Adrenal gland (tissue), 12 donors: ENCODE measurements around the gene TBC1D1. TPM values are rescaled to one million over a fixed set of nuclear protein-coding genes. Genes with fewer than 3 reads are reported as not detected.

Experiments used
- DNase-seq, 7 donors: peaks; one replicate each; pipeline ENCODE4 v3.0.0-alpha.2; 2019 to 2020
- H3K27ac ChIP-seq, 5 donors: fragments of 200-600 bp; sonication (generic) in 4 of 5; 1 replicate in 3 of 5; 2 replicates in 2 of 5; pipeline versions ENCODE4 v1.5.1 to v1.8.0; 2016 to 2020; ENCODE audit warnings: mild to moderate bottlenecking in 1 of 5
- H3K27me3 ChIP-seq: fragments of 200-600 bp; 2 replicates; pipeline ENCODE4 v1.8.0; 2021
- H3K36me3 ChIP-seq, 2 donors: fragments of 200-600 bp; replicated peaks in 1 of 2; 1 replicate in 1 of 2; 2 replicates in 1 of 2; pipeline versions ENCODE4 v1.5.1 to v1.8.0; 2018 to 2022
- H3K4me1 ChIP-seq, 2 donors: fragments of 200-600 bp; replicated peaks in 1 of 2; 1 replicate in 1 of 2; 2 replicates in 1 of 2; pipeline versions ENCODE4 v1.5.1 to v1.8.0; 2018 to 2021
- H3K4me3 ChIP-seq, 4 donors: fragments of 200-600 bp; sonication (generic) in 3 of 4; one replicate each; pipeline ENCODE4 v1.5.1; 2016 to 2018
- H3K9me3 ChIP-seq, 3 donors: fragments of 200-600 bp; sonication (generic) in 1 of 3; replicated peaks in 1 of 3; 1 replicate in 2 of 3; 2 replicates in 1 of 3; pipeline versions ENCODE4 v1.5.1 to v1.8.0; 2016 to 2021
- POLR2A ChIP-seq, 2 donors: fragments of 450-650 bp; IDR thresholded peaks; one replicate each; pipeline ENCODE4 v1.6.1; 2017; ENCODE audit warnings: antibody characterized with exemption in 2 of 2, mild to moderate bottlenecking in 2 of 2, moderate library complexity in 1 of 2
- WGBS, 4 donors: extraction: QIAGEN DNeasy Blood & Tissue Kit in 2 of 4; methylation state at CpG; one replicate each; pipeline versions ENCODE4 v1.1.5 to v1.1.7; 2013 to 2017; 5-methylcytosine and 5-hydroxymethylcytosine counted together
- intact Hi-C, 2 donors: fragments of 100-400 bp; cut with DNase I; formaldehyde crosslinking; loops; one replicate each; pipeline versions ENCODE4 v1.14.1 to v1.15.0; 2022 to 2023
- polyA plus RNA-seq, 3 donors: library from polyadenylated mRNA; stranded (reverse); fragments of 200-250 nt in 2 of 3; fragments of 350-450 nt in 1 of 3; fragmentation: Illumina TruSeq in 1 of 3; extraction: RNeasy Lipid Tissue Mini Kit (QIAGEN cat#74804) in 1 of 3; gene quantifications; one replicate each; pipeline ENCODE4 v1.2.3, GENCODE V29; 2013 to 2014
- total RNA-seq, 9 donors: library from RNA; depleted of rRNA in 4 of 9; stranded (reverse); fragments of >200 nt in 4 of 9; fragments of 120-200 nt in 1 of 9; fragmentation: NEBNext Ultra II Directional in 1 of 9; extraction: Animal tissue kit (Norgen Biotek cat#: 25700) in 1 of 9; gene quantifications; one replicate each; pipeline versions ENCODE4 v1.1.0 to v1.2.4, GENCODE V29; 2013 to 2023
- TF ChIP-seq, protein P1 (sequence below), 6 experiments: fragments of 450-650 bp in 4 of 6; fragments of 200-600 bp in 2 of 6; sonication (generic) in 1 of 6; IDR thresholded peaks; 1 replicate in 5 of 6; 2 replicates in 1 of 6; pipeline versions ENCODE4 v1.5.1 to v1.8.0; 2016 to 2021; ENCODE audit warnings: antibody characterized with exemption in 6 of 6, mild to moderate bottlenecking in 2 of 6, moderate library complexity in 1 of 6
- donor health status: healthy with polysubstance abuse.
- donor health status: Bipolar disorder and iron deficiency.
- donor health status: DM: yes; HTN: yes; CAD: no.
- donor health status: DM: no; HTN: no; CAD: no.
- donor health status: DM: no; HTN: no; CAD: no.
- donor health status: DM: yes; HTN: yes; CAD: no.

Gene TBC1D1
- total and polyA plus RNA-seq, 12 donors, result 16.3 to 77.3 (median 25.7) TPM

DNA sequence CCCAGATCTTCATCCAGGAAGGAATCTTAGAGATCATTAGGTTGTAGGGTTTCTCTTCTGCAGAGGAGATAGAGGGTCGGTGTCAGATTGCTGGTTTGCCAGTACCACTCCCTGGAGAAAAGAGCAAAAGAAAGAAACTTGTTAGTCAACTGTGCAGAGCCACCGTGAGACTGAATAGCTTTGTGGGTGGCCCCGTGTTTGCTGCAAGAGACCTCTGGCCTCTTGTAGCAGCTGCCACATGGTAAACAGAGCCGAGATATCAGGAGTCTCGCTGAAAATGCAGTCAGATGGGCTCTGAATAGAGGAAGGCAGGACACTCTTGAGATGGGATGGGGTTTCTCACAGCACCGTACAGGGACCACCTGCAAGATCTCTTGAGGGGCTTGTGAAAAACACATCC, 219.0 kb downstream of the TBC1D1 start:
- H3K36me3 ChIP-seq, result no peaks in the 10 kb centered on the region
- intact Hi-C loops, result no loop called here
- H3K27me3 ChIP-seq, result no peaks in the 10 kb centered on the region
- no peak overlapping the region for H3K4me3 ChIP-seq
- TF ChIP-seq, protein P1, sequence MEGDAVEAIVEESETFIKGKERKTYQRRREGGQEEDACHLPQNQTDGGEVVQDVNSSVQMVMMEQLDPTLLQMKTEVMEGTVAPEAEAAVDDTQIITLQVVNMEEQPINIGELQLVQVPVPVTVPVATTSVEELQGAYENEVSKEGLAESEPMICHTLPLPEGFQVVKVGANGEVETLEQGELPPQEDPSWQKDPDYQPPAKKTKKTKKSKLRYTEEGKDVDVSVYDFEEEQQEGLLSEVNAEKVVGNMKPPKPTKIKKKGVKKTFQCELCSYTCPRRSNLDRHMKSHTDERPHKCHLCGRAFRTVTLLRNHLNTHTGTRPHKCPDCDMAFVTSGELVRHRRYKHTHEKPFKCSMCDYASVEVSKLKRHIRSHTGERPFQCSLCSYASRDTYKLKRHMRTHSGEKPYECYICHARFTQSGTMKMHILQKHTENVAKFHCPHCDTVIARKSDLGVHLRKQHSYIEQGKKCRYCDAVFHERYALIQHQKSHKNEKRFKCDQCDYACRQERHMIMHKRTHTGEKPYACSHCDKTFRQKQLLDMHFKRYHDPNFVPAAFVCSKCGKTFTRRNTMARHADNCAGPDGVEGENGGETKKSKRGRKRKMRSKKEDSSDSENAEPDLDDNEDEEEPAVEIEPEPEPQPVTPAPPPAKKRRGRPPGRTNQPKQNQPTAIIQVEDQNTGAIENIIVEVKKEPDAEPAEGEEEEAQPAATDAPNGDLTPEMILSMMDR (IDR thresholded peaks at IDR 0.05), result no peak
- no peak for TF ChIP-seq POLR2A (IDR thresholded peaks at IDR 0.05)
- no peak for DNase-seq
- no peaks in the 10 kb centered on the region for H3K9me3 ChIP-seq
- peaks cover 0 to 11% of the 10 kb centered on the region in 2 donors for H3K4me1 ChIP-seq
- 59 to 76% (median 74%) methylated on average over 6 of the region's 6 CpGs for WGBS, 4 donors
- H3K27ac ChIP-seq, result no peak overlapping the region

DNA sequence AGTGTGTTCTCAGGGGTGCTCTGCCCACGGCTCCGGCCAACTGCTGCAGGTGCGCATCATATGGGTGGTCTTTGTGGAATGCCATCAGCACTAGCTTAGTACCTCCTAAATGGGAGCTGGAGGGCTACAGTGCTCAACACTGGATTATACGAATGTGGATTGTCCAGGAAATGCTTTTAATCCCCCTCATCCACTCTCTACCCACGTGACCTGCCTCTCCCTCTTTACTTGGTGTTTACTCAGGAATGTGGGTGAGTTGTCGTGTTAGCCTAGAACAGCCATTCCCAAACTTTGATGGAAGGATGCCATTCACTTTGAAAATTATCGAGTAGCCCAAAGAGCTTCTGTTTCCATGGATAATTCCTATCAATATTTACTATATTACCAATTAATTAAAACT, 220.1 kb downstream of the TBC1D1 start:
- H3K4me1 ChIP-seq, result peaks cover 0 to 11% of the 10 kb centered on the region in 2 donors
- WGBS, 4 donors, result 94 to 97% (median 96%) methylated on average over 7 of the region's 7 CpGs
- no peak for DNase-seq

DNA sequence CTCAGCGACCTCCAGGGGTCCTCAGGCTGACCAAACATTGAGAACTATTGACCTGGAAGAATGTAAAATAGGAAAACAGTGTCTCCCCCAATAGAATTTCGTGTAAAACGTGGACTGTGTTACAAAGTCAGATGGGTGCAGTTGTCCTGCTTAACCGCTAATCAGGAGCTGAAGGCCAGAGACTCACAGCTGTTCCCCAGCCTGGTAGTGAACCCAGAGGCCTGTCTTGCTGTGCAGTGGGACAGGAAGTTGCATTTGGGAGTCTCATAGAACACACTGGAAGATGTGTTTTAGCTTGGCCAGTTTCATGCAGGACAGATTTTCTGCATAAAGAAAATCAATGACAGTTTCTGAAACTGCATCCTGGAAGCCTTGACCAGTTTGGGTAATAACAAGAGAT, 220.8 kb downstream of the TBC1D1 start:
- H3K4me1 ChIP-seq, result peaks cover 0 to 11% of the 10 kb centered on the region in 2 donors
- no peak for DNase-seq
- intact Hi-C loops, result no loop called here
- no peaks in the 10 kb centered on the region for H3K27me3 ChIP-seq
- no peak overlapping the region for H3K27ac ChIP-seq
- H3K36me3 ChIP-seq, result no peaks in the 10 kb centered on the region
- no peaks in the 10 kb centered on the region for H3K9me3 ChIP-seq
- H3K4me3 ChIP-seq, result no peak overlapping the region
- WGBS, 4 donors, result 68 to 81% (median 74%) methylated on average over 4 of the region's 4 CpGs
- TF ChIP-seq, protein P1 (IDR thresholded peaks at IDR 0.05), result no peak
- no peak for TF ChIP-seq POLR2A (IDR thresholded peaks at IDR 0.05)

More for the DNA sequence above, 220.1 kb downstream of the TBC1D1 start:
- Histone ChIP-seq H3K27me3 (no peaks in the 10 kb centered on the region), H3K27ac (no peak overlapping the region), H3K4me3 (no peak overlapping the region), H3K9me3 (no peaks in the 10 kb centered on the region), H3K36me3 (no peaks in the 10 kb centered on the region)
- intact Hi-C loops, result no loop called here
- no peak for TF ChIP-seq POLR2A (IDR thresholded peaks at IDR 0.05)
- TF ChIP-seq, protein P1 (IDR thresholded peaks at IDR 0.05), result no peak

DNA sequence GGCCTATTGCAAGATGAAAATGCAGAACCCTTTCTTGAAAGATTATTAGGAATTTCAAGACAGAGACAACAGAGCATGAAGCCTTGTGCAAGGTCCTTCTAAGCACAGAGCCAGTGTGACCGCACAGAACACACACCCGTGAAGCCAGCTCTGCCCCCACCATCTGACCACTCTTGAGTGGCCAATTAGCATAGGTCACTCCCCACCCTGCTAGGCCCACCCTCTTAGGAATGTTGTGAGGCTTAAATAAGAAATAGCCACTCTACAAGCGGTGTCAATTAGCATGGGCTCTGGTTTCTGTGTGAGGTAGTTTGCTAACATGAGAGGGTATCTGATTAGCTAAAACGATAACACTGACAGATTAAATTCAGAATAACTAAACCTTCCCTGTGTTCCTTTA, 222.2 kb downstream of the TBC1D1 start:
- Histone ChIP-seq H3K9me3 (no peaks in the 10 kb centered on the region), H3K27me3 (no peaks in the 10 kb centered on the region), H3K4me3 (no peak overlapping the region), H3K27ac (no peak overlapping the region), H3K36me3 (peaks cover 0 to 3% of the 10 kb centered on the region in 2 donors), H3K4me1 (peaks cover 0 to 11% of the 10 kb centered on the region in 2 donors)
- no peak for TF ChIP-seq POLR2A (IDR thresholded peaks at IDR 0.05)
- TF ChIP-seq, protein P1 (IDR thresholded peaks at IDR 0.05), result no peak
- 77 to 96% (median 87%) methylated on average over 4 of the region's 4 CpGs for WGBS, 4 donors
- intact Hi-C loops, result no loop called here
- no peak for DNase-seq
